Measurements from ENCODE around the gene CGB8.
A peak's percentile ranks its signal among the peaks of the same experiment; 100 is the strongest.
"Not testable (repeated sequence)": the region's sequence is repeated elsewhere in the genome, so short reads cannot be mapped to it uniquely, and the experiment has no call there.

Gene CGB8

GRCh38 chr19:49049011-49049410 lies at the start of gene CGB8:
Gene CGB8 (minus strand): TSS chr19:49049111. CDS start chr19:49048739, 372 bp downstream.
- FAIRE-seq = not testable (repeated sequence)

GRCh38 chr19:49097453-49098288 lies 48.8 kb upstream of the CGB8 start:
- no peak for FAIRE-seq

- no peak for FAIRE-seq
Measured at GRCh38 chr19:49094505-49095482, 45.9 kb upstream of the CGB8 start.

- no peak for FAIRE-seq
Measured at GRCh38 chr19:49092686-49093085, 43.8 kb upstream of the CGB8 start.

GRCh38 chr19:49091391-49092038 lies 42.6 kb upstream of the CGB8 start:
- FAIRE-seq = no peak

- FAIRE-seq = no peak
Measured at GRCh38 chr19:49086296-49086695, 37.4 kb upstream of the CGB8 start.

- no peak for FAIRE-seq
Measured at GRCh38 chr19:49085868-49086232, 36.9 kb upstream of the CGB8 start.

GRCh38 chr19:49085020-49085867 lies 36.3 kb upstream of the CGB8 start, which contains the start of gene SNRNP70:
Gene SNRNP70 (plus strand): TSS chr19:49085451. CDS start chr19:49086415, 964 bp downstream.
- peak; percentile 91 for FAIRE-seq

- FAIRE-seq = no peak
Measured at GRCh38 chr19:49084206-49085019, 35.5 kb upstream of the CGB8 start.

GRCh38 chr19:49081273-49081672 lies 32.4 kb upstream of the CGB8 start:
- no peak for FAIRE-seq

- FAIRE-seq = no peak
Measured at GRCh38 chr19:49080392-49080791, 31.5 kb upstream of the CGB8 start.

- FAIRE-seq = not testable (repeated sequence)
Measured at GRCh38 chr19:49074869-49075268, 26.0 kb upstream of the CGB8 start.

- no peak for FAIRE-seq
Measured at GRCh38 chr19:49073514-49074378, 24.8 kb upstream of the CGB8 start.

GRCh38 chr19:49071860-49072547 lies 23.1 kb upstream of the CGB8 start:
- FAIRE-seq = no peak

GRCh38 chr19:49070416-49070815 lies 21.5 kb upstream of the CGB8 start:
- no peak for FAIRE-seq

GRCh38 chr19:49069026-49069425 lies 20.1 kb upstream of the CGB8 start:
- FAIRE-seq = no peak

- no peak for FAIRE-seq
Measured at GRCh38 chr19:49067554-49067953, 18.6 kb upstream of the CGB8 start.

- no peak for FAIRE-seq
Measured at GRCh38 chr19:49065905-49066512, 17.1 kb upstream of the CGB8 start.

All from endometrium (tissue), 2 donors.